CD1c-positive myeloid dendritic cell (primary cell): ENCODE measurements around the gene GAB1.

Experiments
- DNase-seq: peaks from one replicate; pipeline ENCODE4 v3.0.0-alpha.2; 2016; ENCODE audit errors: extremely low spot score

GAB1 gene

DNA sequence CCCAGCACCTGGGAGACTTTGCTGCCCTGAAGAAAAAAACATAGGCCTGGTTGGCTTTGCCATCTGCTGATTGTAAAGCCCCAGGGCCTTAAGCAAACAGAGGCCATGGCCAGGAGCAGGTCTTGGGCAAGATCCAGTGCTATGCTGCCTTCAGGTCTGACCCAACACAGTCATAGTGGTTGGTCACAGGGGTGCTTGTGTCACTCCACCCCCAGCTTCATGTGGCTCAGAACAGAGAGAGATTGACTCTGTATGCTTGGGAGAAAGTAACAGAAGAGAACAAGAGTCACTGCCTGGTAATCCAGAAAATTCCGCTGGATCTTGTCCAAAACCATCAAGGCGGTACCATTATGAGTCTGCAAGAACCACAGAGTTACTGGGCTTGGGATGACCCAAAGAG is 152.4 kb downstream of the GAB1 start:
- no peak for DNase-seq

DNA sequence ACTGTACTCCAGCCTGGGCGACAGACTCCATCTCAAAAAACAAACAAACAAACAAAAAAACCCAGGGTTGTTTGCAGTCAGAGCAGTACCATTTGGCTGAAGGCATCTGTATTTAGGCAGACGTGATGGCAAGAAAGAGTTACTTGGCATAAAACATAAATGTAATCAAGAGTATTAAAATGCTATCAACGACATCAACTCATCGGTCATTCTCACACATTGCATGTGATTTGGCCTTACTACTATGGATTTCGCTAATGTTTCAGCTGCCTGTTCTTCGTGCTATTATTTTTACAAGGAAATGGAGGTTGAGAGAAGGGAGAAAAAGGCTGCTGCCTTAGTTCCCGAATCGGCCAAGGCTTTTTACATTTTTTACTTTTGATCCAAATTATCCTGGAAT is 161.3 kb downstream of the GAB1 start:
- DNase-seq, result no peak

DNA sequence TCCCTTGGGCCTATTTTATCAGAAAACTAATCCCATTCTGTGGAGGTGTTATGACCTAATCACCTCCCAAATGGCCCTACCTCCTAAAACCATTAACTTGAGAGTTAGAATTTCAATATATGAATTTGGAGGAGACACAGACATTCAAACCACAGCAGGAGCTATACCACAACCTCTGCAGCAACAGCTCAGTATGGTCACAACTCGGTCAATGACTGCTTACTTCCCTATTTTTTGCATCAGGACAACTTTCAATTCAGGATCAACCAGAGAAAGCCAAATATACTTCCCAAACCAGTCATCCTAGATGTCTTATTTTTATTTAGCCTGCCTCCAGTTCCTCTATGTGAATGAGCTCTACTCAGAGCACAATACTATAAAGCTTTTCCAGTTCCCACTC is 165.6 kb downstream of the GAB1 start:
- peak; percentile 36 for DNase-seq

DNA sequence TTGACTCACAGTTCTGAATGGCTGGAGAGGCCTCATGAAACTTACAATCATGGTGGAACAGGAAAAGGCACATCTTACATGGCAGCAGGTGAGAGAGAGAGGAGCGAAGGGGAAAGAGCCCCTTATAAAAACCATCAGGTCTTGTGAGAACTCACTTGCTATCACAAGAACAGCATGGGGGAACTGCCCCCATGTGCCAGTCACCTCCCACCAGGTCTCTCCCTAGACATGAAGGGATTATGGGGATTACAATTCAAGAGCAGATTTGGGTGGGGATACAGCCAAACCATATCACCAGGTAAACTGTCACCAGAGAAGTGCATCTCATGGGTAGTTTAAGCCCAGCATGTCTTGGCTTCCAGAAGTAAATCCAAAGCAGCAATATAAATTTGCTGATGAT is 169.4 kb downstream of the GAB1 start:
- DNase-seq, result no peak

DNA sequence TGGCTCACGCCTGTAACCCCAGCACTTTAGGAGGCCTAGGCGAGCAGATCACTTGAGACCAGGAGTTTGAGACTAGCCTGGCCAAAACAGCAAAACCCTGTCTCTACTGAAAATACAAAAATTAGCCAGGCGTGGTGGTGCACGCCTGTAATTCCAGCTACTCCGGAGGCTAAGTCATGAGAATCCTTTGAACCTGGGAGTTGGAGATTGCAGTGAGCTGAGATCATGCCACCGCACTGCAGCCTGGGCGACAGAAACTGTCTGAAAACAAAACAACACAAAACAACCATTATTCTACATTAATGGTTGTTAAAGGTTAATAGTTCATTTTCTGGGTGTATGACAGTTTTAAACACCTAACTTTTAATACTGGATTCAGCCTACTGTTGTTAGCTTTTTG is 175.2 kb downstream of the GAB1 start:
- no peak for DNase-seq

DNA sequence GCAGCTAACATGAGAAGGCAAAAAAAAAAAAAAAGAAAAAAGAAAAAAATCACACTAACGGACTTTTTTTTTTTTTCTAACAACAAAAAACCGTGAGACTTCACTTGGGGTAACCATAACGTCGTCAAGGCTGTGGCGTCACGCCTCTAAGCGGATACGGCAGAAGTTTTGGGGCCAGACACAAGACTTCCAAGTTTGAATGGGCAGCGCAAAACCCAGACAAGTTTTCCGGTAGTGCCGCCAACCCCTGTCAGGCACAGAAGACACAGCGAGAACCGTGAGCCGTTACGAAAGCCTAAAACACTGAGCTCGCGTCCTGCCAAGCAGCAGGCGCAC is 176.3 kb downstream of the GAB1 start:
- DNase-seq, result no peak

DNA sequence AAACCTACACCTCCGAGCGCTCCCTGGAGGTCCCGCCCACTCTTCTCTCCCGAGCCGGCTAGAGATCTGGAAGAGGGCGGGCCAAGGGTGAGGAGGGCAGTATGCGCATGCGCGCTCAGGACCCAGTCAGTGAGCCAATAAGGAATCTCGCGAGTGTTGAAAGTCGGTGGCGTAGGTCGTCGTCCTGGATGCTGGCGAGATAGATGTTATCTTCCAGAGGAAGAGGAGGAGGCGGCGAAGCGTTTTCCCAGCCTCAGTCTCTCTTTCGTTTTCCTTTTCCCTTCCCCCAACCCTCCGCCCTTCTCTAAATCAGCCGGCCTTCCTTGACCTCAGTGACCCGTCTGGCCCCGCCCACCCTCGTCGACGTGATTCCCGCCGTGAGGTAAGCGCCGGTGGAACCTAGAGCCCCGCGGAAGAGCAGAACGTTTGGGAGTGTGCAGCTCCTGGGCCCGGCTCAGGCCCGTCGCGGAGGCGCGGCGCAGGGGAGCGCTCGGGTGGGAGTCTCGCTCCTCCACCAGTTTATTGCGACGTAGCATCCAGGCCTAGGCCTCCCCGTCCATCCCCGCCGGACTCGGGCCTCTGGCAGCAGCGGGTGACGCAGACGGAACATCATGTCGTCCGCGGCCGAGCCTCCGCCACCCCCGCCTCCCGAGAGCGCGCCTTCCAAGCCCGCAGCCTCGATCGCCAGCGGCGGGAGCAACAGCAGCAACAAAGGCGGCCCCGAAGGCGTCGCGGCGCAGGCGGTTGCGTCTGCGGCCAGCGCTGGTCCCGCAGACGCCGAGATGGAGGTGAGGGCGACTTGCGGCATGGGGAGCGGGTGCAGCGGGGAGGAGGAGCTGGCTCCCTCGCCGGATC is 176.9 kb downstream of the GAB1 start, which contains the start of gene SMARCA5:
Gene SMARCA5 (plus strand): TSS at position 389 of the 855 bp plus-strand sequence. CDS start 223 bp downstream, at position 612.
- DNase-seq, result peak; percentile 99

DNA sequence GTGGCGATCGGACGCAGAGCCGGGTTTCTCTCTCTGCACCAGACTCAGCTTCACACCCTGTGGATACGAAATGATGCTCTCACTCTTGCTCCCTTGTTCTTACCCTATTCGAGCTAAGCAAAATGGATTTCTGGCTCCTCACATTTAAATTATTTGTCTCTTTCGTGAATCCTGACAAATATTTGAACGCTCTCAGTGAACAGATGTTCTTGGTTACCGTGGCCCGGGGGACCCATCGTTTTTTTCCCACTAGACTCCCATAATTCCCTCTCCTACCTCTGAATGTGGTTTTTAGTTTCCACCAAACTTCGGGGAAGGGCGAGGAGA is 177.5 kb downstream of the GAB1 start:
- DNase-seq, result no peak

DNA sequence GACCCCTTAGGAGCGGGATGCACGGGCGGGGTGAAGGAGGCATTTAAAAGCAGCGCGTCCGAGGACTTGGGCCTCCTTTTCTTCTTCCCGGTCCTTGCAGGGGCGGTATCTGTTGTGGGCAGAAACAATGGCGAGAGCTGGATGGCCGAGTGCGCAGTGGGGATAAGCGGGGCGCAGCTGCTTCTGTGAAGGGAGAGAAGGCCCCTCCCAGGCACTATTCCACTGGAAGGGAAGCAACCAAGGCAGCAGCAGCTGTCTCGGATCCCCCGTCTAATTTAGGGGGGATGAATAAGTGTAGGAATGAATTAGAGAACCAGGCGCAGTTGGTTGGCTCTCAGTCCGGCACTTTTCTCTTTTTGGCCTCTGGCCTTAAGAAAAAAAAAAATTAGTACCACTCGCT is 177.8 kb downstream of the GAB1 start:
- DNase-seq, result peak; percentile 34

DNA sequence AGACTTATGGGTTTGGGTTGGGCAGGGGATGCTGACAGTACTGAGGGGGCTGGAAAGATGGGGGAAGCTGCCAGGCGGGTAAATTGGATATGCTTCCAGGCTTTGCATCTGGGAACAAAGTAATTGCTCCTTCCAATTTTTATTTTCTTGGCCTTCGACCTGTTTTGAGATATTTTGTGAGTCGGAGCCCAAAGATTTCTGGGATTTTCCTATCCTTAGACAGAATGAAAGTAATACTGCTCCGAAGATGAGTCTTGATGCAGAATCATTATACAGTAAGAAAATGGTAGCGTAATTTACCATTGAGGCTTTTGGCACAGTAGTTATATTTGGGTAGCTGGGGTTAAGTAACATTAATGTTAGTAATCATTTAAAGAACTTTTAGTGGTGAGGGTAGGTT is 178.2 kb downstream of the GAB1 start:
- no peak for DNase-seq

DNA sequence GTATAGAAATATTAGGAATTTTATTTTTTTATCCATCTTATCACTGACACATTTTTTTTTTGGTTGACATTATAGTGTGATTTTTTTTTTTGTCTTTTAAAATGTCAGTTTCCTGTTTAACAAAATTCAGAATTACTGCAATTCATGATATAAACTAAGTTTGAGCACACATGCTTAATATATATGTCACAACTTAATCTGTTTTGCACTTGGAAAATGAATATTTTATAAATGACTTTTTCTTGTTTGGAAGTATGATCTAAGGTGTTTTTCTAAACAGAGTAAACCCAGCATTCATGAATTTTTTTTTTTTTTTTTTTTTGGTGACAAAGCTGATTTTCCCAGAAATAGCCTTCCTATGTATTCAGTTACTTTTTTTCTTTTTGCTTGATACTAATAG is 179.2 kb downstream of the GAB1 start:
- no peak for DNase-seq

DNA sequence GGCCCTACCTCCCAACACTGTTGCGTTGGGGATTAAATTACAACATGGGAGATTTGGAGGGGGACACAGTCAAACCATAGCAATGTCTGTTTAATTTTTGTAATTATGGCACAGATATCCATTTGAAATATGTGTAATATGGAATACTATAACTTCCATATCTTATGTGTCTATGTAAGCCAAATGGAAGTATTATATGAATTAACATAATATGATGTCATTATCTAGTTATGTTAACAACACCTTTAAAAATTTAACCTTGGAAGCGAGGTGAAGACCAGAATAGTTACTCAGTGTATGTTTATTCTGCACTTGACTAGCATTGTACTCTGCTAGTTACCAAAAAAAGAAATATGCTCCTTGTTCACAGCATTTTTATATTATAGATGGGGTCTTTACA is 181.1 kb downstream of the GAB1 start:
- DNase-seq, result no peak
